ENCODE data around the gene TPSAB1.
"Not testable (repeated sequence)": the region's sequence is repeated elsewhere in the genome, so short reads cannot be mapped to it uniquely, and the experiment has no call there.

The TPSAB1 gene
- total RNA-seq = 0 reads per million in 2 experiments

DNA sequence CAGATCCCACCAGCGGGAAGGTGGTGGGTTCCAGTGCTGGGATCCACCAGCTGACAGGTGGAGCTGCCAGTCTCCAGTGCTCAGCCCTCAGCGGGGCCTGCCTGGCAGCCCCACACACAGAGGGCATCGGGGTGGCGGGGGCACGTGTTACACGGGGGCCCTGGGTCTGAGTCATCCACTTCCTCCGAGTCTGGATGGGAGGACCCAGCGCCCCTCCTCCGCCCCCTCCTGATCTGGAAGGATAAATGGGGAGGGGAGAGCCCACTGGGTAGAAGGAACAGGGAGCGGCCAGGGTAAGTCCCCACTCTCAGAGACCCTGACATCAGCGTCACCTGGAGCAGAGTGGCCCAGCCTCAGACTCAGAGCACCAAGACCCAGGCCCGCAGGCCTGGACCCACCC lies at the start of gene TPSAB1:
TSS of gene TPSAB1 (plus strand) at position 270 of the 400 bp plus-strand sequence. CDS start 234 bp downstream, outside the sequence.
- DNase-seq (ENCODE audit: low read depth) = not testable (repeated sequence)

DNA sequence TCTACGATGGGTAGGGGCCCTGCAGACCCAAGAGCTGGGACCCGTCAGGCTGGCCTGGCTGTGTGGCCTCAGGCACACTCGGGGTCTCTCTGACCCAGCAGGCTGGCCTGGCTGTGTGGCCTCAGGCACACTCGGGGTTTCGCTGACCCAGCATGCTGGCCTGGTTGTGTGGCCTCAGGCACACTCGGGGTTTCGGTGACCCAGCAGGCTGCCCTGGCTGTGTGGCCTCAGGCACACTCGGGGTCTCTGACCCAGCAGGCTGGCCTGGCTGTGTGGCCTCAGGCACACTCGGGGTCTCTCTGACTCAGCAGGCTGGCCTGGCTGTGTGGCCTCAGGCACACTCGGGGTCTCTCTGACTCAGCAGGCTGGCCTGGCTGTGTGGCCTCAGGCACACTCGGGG lies 49.7 kb upstream of the TPSAB1 start:
- not testable (repeated sequence) for DNase-seq (ENCODE audit: low read depth)

DNA sequence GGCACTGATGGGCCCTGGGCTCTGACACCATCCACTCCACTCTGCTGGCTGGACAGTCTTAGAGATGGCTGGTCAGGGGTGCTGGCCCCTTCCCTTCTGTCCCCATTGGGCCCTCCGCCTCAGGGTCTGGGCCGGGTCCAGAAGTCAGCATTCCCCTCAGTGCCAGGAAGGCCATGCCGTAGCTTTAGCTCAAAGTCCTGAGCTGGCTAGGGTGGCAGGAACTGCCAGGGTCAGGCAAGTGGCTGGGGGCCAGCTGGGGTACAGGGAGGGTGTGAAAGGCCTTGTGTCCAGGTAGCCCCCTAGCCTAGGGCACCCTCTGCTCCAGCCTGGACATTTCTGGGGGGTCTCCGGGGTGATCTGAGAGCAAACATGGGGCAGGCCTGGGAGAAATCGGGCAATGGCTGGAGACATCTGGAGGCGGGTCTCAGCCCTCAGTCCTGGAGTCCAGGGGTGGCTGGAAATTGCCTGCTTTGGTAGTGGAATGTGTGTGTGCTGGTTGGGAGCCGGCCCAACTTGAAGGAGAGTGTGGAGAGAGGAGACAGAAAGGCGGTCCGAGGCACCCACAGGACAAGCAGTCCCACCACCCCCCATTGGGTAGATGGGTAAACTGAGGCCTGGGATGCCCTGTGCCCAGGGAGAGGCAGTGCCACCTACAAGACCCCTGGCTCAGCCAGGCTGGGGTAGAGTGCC lies 48.0 kb upstream of the TPSAB1 start:
- no peak for DNase-seq (ENCODE audit: low read depth)

DNA sequence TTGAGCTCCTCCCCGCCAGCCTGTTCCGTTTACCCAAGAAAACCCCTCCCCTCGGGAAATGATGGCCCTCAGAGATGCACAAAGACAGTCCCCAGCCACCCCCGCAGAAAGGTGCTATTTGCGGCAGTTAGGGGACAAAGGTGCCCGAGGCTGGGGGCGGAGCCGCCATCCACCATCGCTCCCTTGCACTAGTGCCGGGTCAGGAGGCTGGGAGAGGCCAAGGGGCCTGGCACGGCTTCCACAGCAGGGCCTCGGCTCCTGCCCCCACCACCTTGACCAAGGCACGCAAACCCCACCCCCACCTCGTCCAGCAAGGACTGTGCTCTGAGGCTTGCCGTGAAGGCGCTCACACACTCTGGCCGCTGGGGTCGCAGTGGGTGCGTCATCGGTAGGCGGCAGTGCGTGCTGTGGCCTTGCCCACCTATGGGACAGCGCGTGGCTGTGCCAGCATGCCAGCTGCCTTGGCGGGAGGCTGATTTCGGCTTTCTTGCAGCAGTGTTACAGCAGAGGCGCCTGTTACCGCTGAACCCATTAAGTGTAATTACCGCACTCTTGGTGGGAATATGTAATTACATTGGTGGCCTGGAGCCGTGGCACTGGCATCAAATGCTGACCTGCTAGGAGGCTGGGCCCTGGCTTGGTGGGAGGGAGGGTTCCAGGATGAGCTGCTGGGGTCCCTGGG lies 47.2 kb upstream of the TPSAB1 start:
- no peak for DNase-seq (ENCODE audit: low read depth)

DNA sequence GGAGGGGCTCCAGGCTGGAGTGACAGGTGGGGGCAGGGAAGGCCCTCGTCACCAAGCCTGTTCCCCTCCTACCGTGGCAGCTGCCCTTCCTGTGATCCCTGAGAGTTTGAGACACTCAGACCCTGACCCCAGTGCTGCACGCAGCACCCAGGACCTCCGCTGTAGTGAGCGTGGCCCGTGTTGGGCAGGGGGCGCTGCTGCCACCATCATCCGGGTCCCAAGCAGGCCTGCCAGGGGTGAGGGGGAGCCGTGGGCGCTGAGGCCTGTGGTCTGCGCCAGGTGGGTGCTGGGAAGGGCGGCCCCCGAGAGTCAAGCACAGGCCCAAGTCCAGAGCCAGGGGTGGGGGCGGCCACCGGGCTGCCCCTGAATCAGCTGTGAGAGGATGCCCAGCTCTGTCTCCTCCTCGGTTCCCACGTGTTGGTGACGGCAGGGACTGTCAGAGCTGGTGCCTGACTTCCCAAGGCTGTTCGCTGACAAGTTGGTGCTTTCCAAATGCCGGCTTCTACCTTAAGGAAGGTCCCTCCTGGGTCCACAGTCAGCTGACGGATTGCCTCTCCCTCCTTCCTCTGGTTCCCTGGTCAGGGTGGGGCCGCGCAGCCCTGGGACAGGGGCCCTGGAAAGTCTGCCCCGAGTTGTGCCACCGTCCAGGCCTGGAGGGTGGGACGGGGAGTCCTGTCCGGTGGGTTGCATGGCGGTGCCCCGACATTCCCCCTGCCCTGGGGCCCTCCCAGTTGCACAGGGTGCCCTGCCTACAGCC lies 46.5 kb upstream of the TPSAB1 start:
- no peak for DNase-seq (ENCODE audit: low read depth)

DNA sequence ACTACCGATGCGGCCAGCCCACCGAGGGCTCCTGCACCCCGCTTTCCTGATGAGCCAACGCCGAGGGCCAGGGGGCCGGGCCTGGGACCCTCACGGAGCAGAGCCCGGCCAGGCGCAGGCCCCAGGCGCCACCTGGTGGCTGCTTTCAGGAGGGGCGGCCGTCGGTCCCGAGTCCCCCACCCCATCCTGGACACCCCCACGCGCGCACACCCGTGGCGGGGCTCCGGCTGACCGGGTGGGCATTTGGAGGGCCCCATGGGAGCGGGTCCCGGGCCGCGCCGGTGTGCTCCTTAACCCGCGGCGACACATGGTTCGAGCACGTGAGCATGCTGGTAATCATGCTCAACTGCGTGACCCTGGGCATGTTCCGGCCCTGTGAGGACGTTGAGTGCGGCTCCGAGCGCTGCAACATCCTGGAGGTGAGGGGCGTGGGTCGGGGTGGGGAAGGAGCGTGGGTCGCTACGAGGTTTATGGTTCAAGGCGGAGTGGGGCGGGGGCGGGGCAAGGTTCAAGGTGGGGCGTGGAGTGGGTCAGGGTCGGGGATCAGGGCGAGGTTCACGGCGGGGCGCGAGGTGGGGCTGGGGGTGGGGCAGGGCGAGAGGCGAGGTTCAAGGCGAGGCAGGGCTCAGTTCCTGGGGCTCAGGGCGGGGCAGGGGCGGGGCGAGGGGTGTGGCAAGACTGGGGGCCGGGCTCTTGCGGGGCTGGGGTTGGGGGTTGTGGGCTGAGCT lies 45.7 kb upstream of the TPSAB1 start:
- no peak for DNase-seq (ENCODE audit: low read depth)

DNA sequence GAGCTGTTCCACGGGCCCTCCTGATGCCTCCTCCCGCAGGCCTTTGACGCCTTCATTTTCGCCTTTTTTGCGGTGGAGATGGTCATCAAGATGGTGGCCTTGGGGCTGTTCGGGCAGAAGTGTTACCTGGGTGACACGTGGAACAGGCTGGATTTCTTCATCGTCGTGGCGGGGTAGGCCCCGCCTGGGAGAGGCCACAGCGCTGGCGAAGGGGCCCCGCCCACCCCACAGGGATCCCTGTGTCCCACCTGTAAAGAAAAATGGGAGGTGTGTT lies 45.2 kb upstream of the TPSAB1 start:
- DNase-seq (ENCODE audit: low read depth) = no peak

DNA sequence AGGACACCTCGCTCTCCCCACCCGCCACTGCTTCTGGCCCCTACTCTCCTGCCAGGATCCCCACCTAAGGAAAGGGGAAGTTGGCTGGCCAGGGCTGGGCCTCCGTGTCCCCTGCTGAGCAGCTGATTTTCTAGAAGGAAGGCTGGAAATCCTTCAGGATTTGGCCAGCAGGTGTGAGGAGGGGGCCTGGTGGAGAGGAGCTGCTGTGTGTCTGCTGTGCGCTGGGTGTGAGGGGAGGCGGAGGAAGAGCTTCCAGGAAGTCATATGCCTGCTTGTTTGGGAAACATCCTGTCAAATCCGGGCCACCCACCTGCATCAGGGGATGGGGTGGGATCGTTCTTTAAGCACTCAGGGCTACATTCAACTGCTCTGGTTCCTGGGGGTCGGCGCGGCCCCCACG lies 44.0 kb upstream of the TPSAB1 start:
- DNase-seq (ENCODE audit: low read depth) = no peak

DNA sequence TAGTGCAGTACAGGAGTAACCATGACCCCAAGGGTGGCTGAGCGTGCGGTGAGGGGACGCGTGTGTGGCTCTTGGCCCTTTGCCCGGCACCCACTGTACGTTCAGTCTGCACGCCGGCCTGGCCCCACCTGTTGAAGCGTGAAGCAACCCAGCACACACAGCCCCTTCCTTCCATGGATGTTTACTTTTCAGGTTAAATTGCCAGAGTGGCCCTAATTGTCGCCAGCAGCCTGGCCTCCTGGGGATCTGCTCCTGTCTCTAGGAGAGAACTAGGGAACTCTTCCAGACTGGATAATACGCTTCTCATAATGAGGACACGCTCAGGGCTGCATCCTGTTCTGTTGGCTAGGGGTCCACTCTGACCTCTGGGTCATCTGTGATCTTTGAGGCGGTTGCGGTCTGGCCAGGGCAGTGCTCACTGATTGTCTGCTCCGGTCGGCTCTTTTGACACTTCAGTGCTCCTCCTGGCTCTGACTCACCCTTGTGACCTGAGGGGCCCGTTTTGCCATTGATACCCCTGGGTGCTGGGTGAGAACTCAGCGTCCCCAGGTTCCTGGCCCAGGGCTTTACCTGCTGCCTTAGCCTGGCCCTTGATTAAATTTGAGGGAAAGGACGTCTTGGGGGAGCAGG lies 43.2 kb upstream of the TPSAB1 start:
- no peak for DNase-seq (ENCODE audit: low read depth)

DNA sequence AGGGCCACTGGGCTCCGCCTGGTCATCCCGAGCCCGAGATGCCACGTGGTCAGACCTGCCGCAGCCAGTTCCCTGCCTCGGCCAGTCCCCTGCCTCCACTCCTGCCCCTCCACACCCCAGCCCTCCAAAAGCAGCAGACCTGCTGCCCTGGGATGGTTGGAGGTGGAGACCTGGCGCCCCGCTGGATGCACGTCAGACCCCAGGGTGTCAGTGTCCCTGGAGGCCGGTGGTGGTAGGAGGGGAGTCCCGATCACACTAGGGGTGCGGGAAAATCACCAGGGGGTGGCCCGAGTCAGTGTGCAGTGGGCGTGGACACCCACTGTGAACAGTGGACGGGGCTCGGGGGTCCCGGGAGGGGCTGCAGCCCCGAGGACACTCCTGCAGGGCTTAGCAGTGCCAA lies 42.3 kb upstream of the TPSAB1 start:
- DNase-seq (ENCODE audit: low read depth) = no peak

DNA sequence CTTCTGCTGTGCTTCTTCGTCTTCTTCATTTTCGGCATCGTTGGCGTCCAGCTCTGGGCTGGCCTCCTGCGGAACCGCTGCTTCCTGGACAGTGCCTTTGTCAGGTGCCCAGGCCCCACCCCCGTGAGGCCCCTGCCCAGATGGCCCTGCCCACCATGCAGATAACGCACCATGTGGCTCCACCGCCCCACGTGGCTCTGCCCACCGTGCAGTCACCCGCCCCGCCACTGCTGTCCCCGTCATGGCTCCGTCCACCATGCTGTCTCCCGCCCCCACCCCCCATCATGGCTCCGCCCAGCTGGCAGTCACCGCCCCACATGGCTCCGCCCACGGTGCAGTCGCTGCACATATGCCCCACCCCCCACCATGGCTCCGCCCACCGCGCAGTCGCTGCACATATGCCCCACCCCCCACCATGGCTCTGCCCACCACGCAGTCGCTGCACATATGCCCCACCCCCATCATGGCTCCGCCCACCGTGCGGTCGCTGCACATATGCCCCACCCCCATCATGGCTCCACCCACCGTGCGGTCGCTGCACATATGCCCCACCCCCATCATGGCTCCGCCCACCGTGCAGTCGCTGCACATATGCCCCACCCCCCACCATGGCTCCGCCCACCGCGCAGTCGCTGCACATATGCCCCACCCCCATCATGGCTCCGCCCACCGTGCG lies 41.7 kb upstream of the TPSAB1 start:
- not testable (repeated sequence) for DNase-seq (ENCODE audit: low read depth)

DNA sequence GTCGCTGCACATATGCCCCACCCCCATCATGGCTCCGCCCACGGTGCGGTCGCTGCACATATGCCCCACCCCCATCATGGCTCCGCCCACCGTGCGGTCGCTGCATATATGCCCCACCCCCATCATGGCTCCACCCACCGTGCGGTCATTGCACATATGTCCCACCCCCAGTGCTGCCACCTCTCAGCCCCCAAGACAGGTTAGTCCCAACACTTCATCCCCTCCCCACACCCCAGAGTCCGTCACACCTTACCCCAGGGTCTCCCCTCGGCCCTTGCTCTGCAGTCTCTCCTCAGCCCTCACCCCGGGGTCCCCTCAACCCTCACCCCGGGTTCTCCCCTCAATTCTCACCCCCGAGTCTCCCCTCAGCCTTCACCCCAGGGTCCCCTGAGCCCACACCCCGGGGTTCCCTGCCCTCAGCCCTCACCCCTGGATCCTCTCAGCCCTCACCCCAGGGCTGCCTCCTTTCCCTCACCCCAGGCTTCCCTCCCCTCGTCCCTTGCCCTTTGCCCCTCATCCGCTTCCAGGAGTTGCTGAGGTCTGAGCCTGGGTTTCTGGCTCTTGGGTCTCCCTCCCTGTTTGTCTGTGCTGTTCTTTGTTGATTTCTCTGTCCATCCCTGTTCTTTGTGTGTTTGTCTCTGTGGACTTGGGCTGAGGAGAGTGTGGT lies 41.0 kb upstream of the TPSAB1 start:
- no peak for DNase-seq (ENCODE audit: low read depth)

DNA sequence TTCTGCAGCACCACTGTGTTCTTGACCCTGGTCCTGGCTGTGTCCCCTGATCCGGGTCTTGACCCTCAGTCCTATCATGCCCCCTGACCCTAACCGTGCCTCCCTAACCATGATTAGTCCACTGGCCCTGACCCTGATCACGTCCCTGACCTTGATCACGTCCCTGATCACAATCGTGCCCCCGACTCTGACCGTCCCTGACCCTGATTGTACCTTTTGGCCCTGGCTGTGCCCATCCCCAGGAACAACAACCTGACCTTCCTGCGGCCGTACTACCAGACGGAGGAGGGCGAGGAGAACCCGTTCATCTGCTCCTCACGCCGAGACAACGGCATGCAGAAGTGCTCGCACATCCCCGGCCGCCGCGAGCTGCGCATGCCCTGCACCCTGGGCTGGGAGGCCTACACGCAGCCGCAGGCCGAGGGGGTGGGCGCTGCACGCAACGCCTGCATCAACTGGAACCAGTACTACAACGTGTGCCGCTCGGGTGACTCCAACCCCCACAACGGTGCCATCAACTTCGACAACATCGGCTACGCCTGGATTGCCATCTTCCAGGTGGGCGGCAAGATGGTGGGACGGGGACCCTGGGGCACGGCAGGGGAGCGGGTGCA lies 40.4 kb upstream of the TPSAB1 start:
- no peak for DNase-seq (ENCODE audit: low read depth)

DNA sequence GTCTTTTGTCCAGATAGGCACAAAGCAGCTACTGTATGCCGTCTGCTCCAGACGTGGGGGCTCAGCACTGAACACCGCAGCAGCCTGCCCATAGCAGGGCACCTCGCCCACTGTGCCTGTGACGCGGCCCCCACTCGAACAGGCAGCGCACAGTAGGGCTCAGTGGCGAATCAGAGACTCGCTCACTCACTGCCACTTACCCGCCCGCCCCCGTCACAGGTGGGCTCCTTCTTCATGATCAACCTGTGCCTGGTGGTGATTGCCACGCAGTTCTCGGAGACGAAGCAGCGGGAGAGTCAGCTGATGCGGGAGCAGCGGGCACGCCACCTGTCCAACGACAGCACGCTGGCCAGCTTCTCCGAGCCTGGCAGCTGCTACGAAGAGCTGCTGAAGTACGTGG lies 39.1 kb upstream of the TPSAB1 start:
- DNase-seq (ENCODE audit: low read depth) = no peak

DNA sequence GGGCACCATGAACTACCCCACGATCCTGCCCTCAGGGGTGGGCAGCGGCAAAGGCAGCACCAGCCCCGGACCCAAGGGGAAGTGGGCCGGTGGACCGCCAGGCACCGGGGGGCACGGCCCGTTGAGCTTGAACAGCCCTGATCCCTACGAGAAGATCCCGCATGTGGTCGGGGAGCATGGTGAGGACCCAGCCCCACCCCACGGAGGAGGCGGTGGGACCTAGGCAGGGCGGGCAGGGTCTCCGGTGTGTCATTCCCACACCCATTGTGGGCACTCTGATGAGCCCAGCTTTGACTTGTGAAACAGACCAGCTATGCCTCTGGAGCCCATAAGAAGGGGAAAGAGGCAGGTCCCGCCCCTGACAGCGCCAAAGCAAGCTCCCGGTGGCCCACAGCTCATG lies 38.2 kb upstream of the TPSAB1 start:
- DNase-seq (ENCODE audit: low read depth) = no peak

DNA sequence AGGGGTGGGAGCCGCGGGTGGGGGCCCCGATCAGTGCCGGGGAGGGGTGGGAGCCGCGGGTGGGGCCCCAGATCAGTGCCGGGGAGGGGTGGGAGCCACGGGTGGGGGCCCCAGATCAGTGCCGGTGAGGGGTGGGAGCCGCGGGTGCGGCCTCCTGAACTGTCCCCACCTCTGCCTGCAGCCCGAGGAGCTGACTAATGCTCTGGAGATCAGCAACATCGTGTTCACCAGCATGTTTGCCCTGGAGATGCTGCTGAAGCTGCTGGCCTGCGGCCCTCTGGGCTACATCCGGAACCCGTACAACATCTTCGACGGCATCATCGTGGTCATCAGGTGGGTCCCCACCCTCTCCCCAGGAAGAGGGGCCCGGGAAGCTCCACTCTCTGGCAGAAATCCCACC lies 35.6 kb upstream of the TPSAB1 start:
- DNase-seq (ENCODE audit: low read depth) = no peak

DNA sequence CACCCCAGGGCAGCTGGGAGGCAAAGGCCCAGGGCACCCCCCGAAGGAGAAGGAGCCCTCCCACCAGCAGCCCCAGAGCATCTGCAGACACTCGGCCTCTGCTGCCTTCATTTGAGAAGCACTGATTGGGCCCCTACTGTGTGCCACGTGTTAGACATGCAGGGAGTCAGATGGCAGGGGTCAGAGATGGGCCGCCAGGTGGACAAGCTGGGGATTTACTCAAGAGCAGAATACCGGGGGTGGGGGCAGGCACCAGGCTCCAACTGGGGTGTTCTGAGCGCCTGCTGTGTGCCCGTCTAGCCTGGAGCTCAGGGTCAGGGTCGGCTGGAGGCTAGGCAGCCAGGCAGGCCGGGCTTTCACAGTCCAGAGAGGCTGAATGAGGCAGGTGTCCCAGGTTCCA lies 34.2 kb upstream of the TPSAB1 start:
- DNase-seq (ENCODE audit: low read depth) = no peak

DNA sequence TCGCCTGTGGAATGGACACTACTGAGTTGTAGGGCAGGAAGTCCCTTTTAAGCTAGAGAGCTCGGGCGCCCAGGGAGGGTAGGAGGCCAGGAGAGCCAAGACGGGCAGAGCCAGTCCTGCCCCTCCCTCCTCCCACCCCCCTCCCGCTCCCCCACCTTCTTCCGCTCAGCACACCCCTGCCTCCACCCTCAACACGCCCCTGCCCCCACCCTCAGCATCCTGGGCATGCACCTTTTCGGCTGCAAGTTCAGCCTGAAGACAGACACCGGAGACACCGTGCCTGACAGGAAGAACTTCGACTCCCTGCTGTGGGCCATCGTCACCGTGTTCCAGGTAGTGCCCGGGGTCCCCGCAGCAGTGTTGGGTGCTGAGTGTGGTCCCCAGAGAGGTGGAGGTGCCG lies 33.7 kb upstream of the TPSAB1 start:
- peak; percentile 12 for DNase-seq (ENCODE audit: low read depth)

DNA sequence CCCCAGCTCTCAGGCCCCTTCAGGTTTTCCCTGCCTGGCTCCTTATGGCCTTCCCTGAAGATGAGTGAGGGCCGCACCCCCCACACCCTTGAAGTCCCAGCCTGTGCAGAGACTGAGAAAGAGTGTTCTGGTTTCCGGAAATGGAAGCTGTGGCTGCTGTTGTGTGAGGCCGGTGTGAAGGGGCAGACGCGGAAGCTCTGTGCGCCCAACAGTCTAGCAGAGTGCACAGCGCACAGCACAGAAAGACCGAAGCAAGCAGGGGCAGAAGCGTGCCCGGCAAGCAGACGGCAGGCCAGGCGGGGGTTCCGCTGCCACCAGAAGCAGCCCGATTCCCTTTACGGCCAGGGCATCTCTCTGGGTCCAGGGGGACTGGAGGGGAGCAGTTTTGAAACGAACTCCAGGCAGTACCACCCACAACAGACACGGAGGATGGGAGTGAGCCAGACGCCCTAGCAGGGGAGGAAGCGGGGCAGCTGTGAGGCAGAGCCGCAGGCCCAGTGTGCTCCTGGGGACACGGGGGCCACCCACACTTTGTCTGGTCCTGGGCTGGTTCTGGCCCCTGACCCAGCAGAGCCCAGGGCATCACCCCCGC lies 32.2 kb upstream of the TPSAB1 start:
- no peak for DNase-seq (ENCODE audit: low read depth)

DNA sequence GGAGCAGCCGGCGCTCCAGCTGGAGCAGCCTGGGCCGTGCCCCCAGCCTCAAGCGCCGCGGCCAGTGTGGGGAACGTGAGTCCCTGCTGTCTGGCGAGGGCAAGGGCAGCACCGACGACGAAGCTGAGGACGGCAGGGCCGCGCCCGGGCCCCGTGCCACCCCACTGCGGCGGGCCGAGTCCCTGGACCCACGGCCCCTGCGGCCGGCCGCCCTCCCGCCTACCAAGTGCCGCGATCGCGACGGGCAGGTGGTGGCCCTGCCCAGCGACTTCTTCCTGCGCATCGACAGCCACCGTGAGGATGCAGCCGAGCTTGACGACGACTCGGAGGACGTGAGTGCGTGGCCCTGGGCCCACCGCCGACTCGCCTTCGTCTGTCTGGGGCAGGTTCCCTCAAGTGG lies 31.4 kb upstream of the TPSAB1 start:
- DNase-seq (ENCODE audit: low read depth) = no peak
